ENCODE data around the gene TM6SF1.
"Not testable (repeated sequence)": the region's sequence is repeated elsewhere in the genome, so short reads cannot be mapped to it uniquely, and the experiment has no call there.

TM6SF1 gene

GRCh38 chr15:83132861-83133523 lies 25.5 kb downstream of the TM6SF1 start:
- Histone ChIP-seq H3K27me3 (ENCODE audit: control insufficient read depth, insufficient read depth, low read length) (no peaks in the 10 kb centered on the region), H3K4me1 (ENCODE audit: control insufficient read depth, insufficient read depth, low read length) (no peaks in the 10 kb centered on the region), H3K36me3 (ENCODE audit: control insufficient read depth, insufficient read depth, low read length) (no peaks in the 10 kb centered on the region), H3K4me3 (ENCODE audit: low read length) (no peak overlapping the region), H3K27ac (ENCODE audit: low read depth, low read length) (no peak overlapping the region), H3K9ac (ENCODE audit: low read length) (no peak overlapping the region)

- not testable (repeated sequence) for H3K27ac ChIP-seq (ENCODE audit: low read depth, low read length); H3K4me3 ChIP-seq (ENCODE audit: low read length); H3K36me3 ChIP-seq (ENCODE audit: control insufficient read depth, insufficient read depth, low read length); H3K27me3 ChIP-seq (ENCODE audit: control insufficient read depth, insufficient read depth, low read length); H3K9ac ChIP-seq (ENCODE audit: low read length); H3K4me1 ChIP-seq (ENCODE audit: control insufficient read depth, insufficient read depth, low read length)
These were observed 34.7 kb downstream of the TM6SF1 start for GRCh38 chr15:83142151-83142550.

GRCh38 chr15:83144771-83145170 lies 37.3 kb downstream of the TM6SF1 start:
- Histone ChIP-seq H3K9ac (ENCODE audit: low read length) (no peak overlapping the region), H3K27ac (ENCODE audit: low read depth, low read length) (no peak overlapping the region), H3K4me1 (ENCODE audit: control insufficient read depth, insufficient read depth, low read length) (no peaks in the 10 kb centered on the region), H3K27me3 (ENCODE audit: control insufficient read depth, insufficient read depth, low read length) (no peaks in the 10 kb centered on the region), H3K36me3 (ENCODE audit: control insufficient read depth, insufficient read depth, low read length) (no peaks in the 10 kb centered on the region), H3K4me3 (ENCODE audit: low read length) (no peak overlapping the region)

DNA sequence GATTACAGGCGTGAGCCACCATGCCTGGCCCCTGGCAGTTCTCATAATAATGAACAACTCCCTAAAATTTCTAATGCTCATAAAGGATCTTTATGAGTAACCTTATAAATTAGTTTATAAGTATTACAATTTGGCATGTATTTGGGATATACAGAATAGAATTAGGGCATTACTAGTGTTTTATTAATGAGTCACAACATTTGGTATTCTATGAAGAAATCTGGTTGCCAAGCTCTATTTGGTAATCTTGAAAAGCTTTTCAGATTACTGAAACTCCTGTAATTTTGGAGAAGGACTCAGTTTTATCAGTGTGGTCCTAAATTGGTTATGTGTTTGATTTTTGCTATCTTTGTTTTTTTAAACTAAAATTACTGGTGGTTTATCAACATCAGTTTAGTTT lies 45.8 kb downstream of the TM6SF1 start:
- Histone ChIP-seq H3K36me3 (ENCODE audit: control insufficient read depth, insufficient read depth, low read length) (no peaks in the 10 kb centered on the region), H3K4me1 (ENCODE audit: control insufficient read depth, insufficient read depth, low read length) (no peaks in the 10 kb centered on the region), H3K27me3 (ENCODE audit: control insufficient read depth, insufficient read depth, low read length) (no peaks in the 10 kb centered on the region), H3K4me3 (ENCODE audit: low read length) (no peak overlapping the region), H3K27ac (ENCODE audit: low read depth, low read length) (no peak overlapping the region), H3K9ac (ENCODE audit: low read length) (no peak overlapping the region)

GRCh38 chr15:83155942-83156341 lies 48.5 kb downstream of the TM6SF1 start:
- Histone ChIP-seq H3K27me3 (ENCODE audit: control insufficient read depth, insufficient read depth, low read length) (no peaks in the 10 kb centered on the region), H3K4me1 (ENCODE audit: control insufficient read depth, insufficient read depth, low read length) (no peaks in the 10 kb centered on the region), H3K9ac (ENCODE audit: low read length) (no peak overlapping the region), H3K4me3 (ENCODE audit: low read length) (no peak overlapping the region), H3K27ac (ENCODE audit: low read depth, low read length) (no peak overlapping the region), H3K36me3 (ENCODE audit: control insufficient read depth, insufficient read depth, low read length) (no peaks in the 10 kb centered on the region)

GRCh38 chr15:83158393-83158792 lies 50.9 kb downstream of the TM6SF1 start:
- H3K27me3 ChIP-seq (ENCODE audit: control insufficient read depth, insufficient read depth, low read length): no peaks in the 10 kb centered on the region
- H3K36me3 ChIP-seq (ENCODE audit: control insufficient read depth, insufficient read depth, low read length): no peaks in the 10 kb centered on the region
- H3K9ac ChIP-seq (ENCODE audit: low read length): no peak overlapping the region
- H3K4me1 ChIP-seq (ENCODE audit: control insufficient read depth, insufficient read depth, low read length): no peaks in the 10 kb centered on the region
- H3K27ac ChIP-seq (ENCODE audit: low read depth, low read length): no peak overlapping the region
- no peak overlapping the region for H3K4me3 ChIP-seq (ENCODE audit: low read length)

GRCh38 chr15:83160741-83161140 lies 53.3 kb downstream of the TM6SF1 start:
- H3K4me1 ChIP-seq (ENCODE audit: control insufficient read depth, insufficient read depth, low read length): no peaks in the 10 kb centered on the region
- H3K27me3 ChIP-seq (ENCODE audit: control insufficient read depth, insufficient read depth, low read length): no peaks in the 10 kb centered on the region
- H3K9ac ChIP-seq (ENCODE audit: low read length): no peak overlapping the region
- no peaks in the 10 kb centered on the region for H3K36me3 ChIP-seq (ENCODE audit: control insufficient read depth, insufficient read depth, low read length)
- H3K27ac ChIP-seq (ENCODE audit: low read depth, low read length): no peak overlapping the region
- H3K4me3 ChIP-seq (ENCODE audit: low read length): no peak overlapping the region

GRCh38 chr15:83163032-83163431 lies 55.6 kb downstream of the TM6SF1 start:
- Histone ChIP-seq H3K4me3 (ENCODE audit: low read length) (no peak overlapping the region), H3K4me1 (ENCODE audit: control insufficient read depth, insufficient read depth, low read length) (no peaks in the 10 kb centered on the region), H3K27ac (ENCODE audit: low read depth, low read length) (no peak overlapping the region), H3K9ac (ENCODE audit: low read length) (no peak overlapping the region), H3K27me3 (ENCODE audit: control insufficient read depth, insufficient read depth, low read length) (no peaks in the 10 kb centered on the region), H3K36me3 (ENCODE audit: control insufficient read depth, insufficient read depth, low read length) (no peaks in the 10 kb centered on the region)

DNA sequence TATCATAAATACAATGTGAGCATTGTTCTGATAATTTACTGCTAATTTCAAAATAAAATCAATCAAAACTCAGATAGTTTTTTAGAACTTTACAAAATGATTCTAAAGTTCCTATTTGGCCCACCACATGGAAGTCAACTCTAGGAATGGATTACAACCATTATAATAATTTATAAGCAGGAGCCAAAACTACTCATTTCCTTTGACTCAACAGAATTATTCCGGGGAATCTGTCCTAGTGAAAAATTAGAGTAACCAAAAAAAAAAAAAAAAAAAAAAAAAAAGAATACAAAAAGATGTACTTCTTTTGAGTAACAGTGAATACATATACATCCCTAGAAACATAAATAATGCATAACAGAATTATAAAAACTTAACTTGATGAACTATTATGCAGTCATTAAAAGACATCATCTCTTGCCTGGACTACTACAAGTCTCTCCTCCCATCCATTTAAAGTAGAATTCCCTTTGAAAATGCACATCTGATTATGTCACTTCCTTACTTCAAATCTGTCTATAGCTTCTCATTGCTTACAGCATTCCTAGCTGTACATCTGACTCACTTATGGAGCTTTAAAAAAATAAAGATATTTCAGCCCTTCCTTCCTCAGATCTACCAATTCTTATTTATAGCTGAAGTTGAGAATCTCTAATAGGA lies 56.8 kb downstream of the TM6SF1 start:
- Histone ChIP-seq H3K36me3 (ENCODE audit: control insufficient read depth, insufficient read depth, low read length) (no peaks in the 10 kb centered on the region), H3K9ac (ENCODE audit: low read length) (no peak overlapping the region), H3K27me3 (ENCODE audit: control insufficient read depth, insufficient read depth, low read length) (no peaks in the 10 kb centered on the region), H3K4me1 (ENCODE audit: control insufficient read depth, insufficient read depth, low read length) (no peaks in the 10 kb centered on the region), H3K4me3 (ENCODE audit: low read length) (no peak overlapping the region), H3K27ac (ENCODE audit: low read depth, low read length) (no peak overlapping the region)

DNA sequence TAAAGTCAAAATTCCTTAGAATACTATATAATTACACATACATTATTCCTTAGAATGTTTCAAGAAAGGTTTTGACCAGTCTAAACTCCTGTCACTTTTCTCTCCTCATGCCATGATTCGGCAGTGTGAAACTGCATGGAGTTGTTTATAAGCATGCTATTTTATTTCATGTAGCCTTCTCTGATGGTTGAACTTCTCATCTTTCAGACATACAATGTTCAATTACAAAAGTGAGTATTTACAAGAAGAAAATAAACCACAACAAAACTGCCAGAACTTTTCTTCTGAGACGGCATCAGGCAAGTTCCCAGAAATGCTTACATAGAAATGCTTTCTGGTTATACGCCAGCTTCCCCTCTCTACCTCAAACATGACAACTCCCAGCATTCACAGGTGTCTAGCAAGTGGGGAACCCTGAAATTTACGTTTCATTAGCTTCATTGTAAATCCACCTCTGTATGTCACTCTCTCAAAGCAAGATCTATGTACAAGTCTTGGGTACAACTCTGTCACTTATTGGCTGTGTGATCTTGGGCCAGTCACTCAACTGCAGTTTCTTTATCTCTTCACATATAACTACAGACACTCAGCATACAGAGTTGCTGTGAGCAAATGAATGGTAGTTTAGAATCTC lies 57.4 kb downstream of the TM6SF1 start:
- no peak overlapping the region for H3K9ac ChIP-seq (ENCODE audit: low read length)
- no peaks in the 10 kb centered on the region for H3K27me3 ChIP-seq (ENCODE audit: control insufficient read depth, insufficient read depth, low read length)
- no peaks in the 10 kb centered on the region for H3K36me3 ChIP-seq (ENCODE audit: control insufficient read depth, insufficient read depth, low read length)
- H3K4me3 ChIP-seq (ENCODE audit: low read length): no peak overlapping the region
- no peak overlapping the region for H3K27ac ChIP-seq (ENCODE audit: low read depth, low read length)
- no peaks in the 10 kb centered on the region for H3K4me1 ChIP-seq (ENCODE audit: control insufficient read depth, insufficient read depth, low read length)

DNA sequence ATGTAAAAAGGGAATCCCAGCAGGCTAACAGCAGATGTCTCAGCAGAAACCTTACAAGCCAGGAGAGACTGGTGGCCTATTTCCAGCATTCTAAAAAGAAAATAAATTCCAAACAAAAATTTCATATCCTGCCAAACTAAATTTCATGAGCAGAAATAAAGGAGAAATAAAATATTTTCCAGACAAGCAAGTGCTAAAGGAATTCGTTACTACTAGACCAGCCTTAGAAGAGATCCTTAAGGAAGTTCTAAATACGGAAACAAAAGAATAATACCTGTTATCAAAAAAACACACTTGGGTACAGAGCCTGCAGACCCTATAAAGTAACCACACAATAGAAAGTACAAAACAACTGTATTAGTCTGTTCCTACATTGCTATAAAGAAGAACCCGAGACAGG lies 58.8 kb downstream of the TM6SF1 start:
- no peaks in the 10 kb centered on the region for H3K4me1 ChIP-seq (ENCODE audit: control insufficient read depth, insufficient read depth, low read length)
- H3K27me3 ChIP-seq (ENCODE audit: control insufficient read depth, insufficient read depth, low read length): no peaks in the 10 kb centered on the region
- H3K27ac ChIP-seq (ENCODE audit: low read depth, low read length): no peak overlapping the region
- no peaks in the 10 kb centered on the region for H3K36me3 ChIP-seq (ENCODE audit: control insufficient read depth, insufficient read depth, low read length)
- H3K9ac ChIP-seq (ENCODE audit: low read length): no peak overlapping the region
- H3K4me3 ChIP-seq (ENCODE audit: low read length): no peak overlapping the region

- H3K27ac ChIP-seq (ENCODE audit: low read depth, low read length): no peak overlapping the region
- no peaks in the 10 kb centered on the region for H3K36me3 ChIP-seq (ENCODE audit: control insufficient read depth, insufficient read depth, low read length)
- no peak overlapping the region for H3K9ac ChIP-seq (ENCODE audit: low read length)
- H3K4me3 ChIP-seq (ENCODE audit: low read length): no peak overlapping the region
- no peaks in the 10 kb centered on the region for H3K27me3 ChIP-seq (ENCODE audit: control insufficient read depth, insufficient read depth, low read length)
- H3K4me1 ChIP-seq (ENCODE audit: control insufficient read depth, insufficient read depth, low read length): no peaks in the 10 kb centered on the region
These were observed 59.4 kb downstream of the TM6SF1 start for GRCh38 chr15:83166830-83167229.

GRCh38 chr15:83169576-83169975 lies 62.1 kb downstream of the TM6SF1 start:
- H3K27ac ChIP-seq (ENCODE audit: low read depth, low read length); H3K36me3 ChIP-seq (ENCODE audit: control insufficient read depth, insufficient read depth, low read length); H3K4me3 ChIP-seq (ENCODE audit: low read length); H3K9ac ChIP-seq (ENCODE audit: low read length); H3K4me1 ChIP-seq (ENCODE audit: control insufficient read depth, insufficient read depth, low read length); H3K27me3 ChIP-seq (ENCODE audit: control insufficient read depth, insufficient read depth, low read length): not testable (repeated sequence)
